HG03378 (cell line): ENCODE results near the gene ARL4A.

Experiments
- ATAC-seq: cut with Tn5 transposase; IDR thresholded peaks from one replicate; pipeline ENCODE4 v1.9.1; 2021; ENCODE audit warnings: mild to moderate bottlenecking, moderate library complexity; ENCODE audit not compliant: unreplicated experiment

The ARL4A gene

DNA sequence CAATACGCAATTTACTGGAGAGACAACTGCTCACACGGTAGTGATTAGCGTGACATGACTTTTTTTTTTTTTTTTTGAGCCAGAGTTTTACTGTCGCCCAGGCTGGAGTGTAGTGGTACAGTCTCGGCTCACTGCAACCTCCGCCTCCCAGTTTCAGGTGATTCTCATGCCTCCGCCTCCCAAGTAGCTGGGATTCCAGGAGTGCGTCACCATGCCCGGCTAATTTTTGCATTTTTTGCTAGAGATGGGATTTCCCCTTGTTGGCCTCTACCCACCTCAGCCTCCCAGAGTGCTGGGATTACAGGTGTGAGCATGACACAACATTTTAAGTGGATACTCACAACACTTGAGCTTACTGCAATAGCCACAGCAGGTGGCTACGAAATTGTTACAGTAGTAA lies 11.9 kb downstream of the ARL4A start:
- no peak for ATAC-seq

DNA sequence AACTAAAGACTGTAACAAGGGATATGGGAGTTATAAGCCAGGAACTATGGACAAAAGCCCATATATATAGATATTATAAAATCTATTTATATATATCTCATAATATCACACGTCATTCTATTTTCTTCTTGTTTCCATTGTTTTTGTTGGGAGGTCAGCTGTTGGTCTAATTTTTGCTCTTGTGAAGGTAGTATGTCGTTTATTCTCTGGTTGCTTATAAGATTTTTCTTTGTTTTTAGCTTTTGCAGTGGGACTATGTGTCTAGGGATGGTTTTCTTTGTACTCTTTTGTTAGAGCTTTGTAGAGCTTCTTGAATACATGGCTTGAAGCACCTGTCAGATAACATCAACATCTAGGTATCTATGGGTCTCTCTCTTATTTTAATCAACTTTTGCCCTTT lies 14.0 kb downstream of the ARL4A start:
- ATAC-seq, result no peak

DNA sequence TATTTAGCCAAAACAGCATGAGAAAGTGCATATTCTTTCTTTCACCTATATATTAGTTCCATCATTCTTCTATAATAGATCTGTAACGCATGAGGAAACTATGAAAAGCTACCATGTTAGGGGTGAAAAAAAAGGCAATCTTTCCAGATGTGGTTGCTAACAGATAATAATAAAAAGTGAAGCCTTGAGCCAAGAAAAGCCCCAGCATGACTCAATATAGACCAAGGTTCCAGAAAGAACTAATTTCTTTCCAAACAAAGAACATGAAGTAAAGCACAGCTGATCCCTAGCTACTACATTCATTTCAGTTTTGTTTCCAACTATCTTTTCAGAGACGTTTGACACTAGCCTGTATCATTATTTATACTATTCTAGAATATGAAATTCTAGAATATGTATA lies 16.4 kb downstream of the ARL4A start:
- ATAC-seq, result no peak

DNA sequence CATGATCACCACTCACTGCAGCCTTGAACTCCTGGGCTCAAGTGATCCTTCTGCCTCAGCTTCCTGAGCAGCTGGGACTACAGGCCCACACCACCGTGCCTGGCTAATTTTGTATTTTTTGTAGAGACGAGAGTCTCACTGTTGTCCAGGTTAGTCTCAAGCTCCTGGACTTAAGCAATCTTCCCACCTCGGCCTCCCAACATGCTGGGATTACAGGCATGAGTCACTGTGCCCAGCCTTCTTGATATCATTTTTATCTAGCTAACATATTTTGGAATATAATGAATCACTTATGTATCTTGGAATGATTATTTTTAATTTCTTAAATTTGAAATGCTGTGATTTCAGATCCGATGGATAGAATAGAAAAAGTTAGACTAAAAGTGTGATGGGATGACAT lies 18.4 kb downstream of the ARL4A start:
- no peak for ATAC-seq

DNA sequence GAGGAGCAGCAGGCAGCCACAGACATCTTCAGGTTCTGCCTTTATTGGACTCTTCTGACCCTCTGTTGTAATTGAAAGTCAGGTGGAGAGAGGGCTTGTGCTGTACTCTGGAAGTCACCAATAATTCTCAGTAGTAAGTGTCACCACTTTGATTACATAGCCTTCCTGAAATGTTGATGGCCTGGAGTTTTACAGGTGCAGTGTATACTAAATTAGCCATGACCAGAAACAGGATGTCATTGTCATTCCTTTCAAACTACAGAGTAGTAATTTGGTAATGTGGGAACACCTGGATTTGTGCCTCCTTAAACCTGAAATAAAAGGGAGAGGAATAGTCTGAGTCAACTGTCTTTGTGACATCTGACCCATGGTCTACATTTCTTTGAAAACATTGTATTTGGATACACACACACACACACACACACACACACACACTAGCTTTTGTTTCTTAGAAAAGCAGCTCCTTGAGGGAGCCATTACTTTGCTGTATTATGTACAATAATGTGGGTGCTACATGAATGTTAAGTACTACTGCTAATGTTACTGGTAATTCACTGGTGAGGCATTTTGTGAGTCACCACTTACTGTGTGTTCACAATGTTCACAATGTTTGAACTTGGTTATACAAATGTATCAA lies 19.6 kb downstream of the ARL4A start:
- ATAC-seq, result no peak

DNA sequence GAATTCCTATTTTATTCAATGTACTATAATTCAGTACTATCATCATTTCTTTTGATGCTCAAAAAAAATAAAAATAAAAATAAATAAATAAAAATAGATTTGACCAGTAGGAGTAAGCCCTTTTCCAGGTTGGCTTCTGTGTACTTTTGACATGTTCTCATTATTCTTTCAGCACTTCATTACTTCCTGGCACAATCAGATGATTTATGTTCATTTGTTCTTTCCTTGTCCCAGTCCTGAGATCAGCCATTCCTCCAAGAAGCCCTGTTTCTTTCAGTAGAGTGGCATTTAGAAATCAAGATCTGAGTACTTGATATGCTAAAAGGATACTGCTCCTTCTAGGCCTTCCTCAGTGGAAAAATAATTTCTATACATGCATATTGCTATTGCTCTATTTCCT lies 20.9 kb downstream of the ARL4A start:
- ATAC-seq, result no peak

DNA sequence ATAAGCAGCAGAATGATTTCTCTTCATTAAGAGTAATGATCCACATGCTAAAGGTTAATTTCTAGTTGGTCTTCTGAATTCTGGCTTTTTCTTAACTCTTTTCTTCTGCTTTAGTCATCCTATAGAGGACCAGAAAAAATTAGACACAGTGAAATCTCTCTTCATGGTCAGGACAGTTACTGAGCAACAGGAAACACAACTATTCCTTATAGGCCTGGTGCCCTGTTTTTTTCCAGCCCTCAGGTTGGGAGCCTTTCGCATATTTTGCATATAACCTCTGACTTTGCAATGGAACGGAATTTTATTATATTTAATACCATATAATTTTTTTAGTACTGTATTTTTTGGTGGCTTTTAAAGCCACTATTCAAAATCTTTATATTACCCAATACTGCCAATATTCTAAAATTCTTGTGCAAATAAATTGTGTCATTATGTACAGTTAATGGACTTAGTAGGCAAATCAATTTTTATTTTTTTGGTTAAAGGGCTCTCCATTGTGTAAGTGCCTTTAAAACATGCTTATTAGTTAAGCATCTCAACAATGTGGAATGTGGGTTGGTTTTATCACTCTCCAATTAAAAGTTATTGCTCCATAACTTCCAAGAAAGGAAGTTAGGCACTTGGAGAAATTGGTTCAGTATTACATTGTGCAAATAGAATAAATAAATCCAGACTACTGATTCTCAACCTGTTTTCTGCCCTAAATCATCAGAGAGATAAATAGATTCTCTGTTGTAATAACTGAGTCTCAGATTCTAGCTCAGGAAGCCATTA lies 22.5 kb downstream of the ARL4A start:
- no peak for ATAC-seq

DNA sequence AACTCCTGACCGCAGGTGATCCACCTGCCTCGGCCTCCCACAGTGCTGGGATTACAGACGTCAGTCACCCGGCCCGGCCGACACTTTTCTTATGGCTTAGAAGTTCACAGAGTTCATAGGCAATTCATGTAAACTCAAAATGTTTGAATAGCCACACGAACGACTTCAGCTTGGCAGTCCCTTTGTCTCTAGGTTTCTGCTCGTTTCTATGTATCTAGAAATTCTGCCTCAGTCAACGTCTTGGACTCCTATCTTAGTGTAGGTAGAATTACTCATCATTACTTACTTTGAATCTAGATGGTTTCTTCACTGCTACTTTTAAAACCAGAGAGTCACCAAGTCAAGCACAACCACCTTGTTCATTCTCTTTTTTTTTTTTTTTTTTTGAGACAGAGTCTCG lies 23.7 kb downstream of the ARL4A start:
- no peak for ATAC-seq

DNA sequence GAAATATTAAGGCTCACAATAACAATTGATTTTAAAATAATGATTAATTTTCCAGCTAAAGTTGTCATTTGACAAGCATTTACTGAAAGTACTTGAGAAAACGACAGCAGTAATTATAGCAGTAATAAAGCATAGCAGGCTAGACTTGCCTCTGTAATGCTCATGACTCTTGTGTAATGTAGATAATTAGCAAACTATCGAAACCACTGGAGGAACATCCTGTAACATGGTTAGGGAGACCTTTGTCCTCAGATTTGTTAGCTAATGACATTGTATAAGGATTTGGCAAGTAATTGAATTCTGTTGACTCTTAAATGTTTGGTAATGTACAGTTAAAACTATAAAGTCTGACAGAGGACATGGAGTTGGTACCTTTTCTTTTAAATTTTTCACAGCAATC lies 24.8 kb downstream of the ARL4A start:
- ATAC-seq, result no peak

DNA sequence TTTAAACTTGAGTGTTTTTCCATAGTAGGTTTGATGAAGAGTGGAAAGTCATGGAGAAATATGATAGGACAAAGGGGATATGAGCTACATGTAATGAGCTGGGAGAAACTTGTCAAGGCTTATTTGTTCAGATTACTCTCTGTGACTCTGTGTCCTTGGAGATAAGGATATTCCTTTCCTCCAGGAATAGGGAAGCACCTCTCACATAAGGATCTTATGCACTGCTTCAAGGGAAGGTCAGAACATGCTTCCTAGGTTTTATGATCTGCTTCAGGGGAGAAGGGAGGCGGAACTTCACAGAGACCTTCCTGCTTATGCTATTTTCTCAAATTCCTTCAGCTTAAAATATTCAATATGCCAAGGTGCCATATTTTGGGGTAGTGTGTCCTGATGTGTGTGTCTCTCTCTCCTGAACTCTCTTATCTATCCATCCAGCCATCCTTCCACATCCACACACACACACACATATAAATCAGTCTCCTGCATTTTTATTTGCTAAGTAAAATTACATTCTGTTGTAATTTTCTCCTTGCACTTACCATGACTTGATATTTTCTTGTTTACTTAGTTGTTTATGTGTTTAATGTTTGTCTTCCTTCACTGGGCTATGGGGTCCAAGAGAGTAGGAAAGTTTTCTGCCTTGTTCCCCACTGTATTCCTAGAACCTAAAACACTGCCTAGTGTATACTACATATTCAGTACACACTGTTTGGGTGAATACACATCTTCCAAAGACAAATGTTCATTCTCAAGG lies 26.4 kb downstream of the ARL4A start:
- no peak for ATAC-seq

DNA sequence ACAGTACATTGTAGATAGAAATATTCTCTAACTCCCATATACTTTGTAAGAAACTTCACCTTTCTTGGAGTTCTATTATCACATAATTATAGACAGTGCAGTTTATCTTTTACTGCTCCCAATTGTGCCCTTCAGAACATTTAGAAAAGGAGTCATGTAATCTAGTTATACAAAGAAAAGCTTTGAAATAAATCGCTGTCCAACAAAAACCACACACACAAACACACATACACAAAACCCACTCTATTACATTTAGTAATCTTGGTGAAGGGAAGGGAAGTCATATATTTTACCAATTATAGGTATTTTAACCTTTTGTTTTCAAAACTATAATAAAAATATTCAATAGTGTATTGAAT lies 26.9 kb downstream of the ARL4A start:
- ATAC-seq, result no peak

DNA sequence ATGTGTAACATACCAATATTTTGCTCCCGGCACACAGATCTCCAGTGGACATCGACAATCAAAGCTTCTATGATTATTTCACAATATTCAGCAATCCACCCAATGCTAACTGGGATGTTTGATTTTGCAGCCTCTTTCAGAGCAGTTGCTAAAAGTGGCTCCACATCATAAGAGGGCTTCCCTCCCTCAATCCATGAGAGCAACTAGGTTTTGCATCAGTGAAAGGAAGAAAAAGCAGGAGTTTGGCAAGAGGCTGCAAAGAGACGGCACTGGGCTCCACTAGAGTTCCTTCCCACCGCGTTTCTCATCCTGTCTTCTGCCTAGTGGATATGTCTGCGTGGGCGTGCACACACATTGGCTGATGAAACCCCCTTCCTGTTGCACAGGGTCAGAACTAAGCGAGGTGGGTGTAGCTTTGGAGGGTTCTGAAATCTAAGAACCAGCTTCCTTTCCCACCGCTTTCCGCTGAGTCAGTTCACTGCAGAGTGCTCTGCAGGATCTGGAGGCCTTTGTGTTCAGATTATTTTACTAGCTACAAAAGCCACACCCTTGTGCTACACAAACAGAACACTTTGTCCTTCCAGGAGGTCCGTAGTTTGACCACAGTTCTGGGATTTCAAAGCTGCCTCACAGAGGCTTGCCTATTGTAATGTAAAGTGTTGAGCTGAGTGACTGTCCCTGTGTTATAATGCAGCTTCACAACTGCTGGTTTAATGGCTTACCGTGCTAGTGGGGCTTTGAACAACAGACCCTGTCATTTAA lies 28.1 kb downstream of the ARL4A start:
- no peak for ATAC-seq

DNA sequence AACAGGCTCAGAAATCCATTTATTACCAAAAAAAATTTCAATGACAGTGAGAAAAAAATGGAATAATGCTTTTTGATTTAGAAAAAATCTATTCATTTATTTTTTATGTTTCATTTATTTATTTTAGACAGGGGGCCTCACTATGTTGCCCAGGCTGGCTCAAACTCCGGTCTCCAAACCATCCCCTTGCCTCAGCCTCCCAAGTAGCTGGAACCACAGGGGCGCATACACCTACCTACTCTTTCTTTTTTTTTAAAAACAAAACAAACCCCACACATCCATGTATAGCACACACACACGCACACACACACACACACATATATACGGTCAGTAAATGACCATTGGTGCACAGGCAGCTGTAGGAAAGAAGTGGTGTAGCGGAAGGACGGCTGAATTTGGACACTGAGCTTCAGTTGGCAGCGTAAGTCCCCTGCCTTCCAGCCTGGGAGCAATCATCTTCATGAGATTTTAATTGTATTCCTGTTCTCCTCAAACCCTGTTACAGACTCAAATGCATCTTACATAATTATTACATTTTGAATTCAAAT lies 28.8 kb downstream of the ARL4A start:
- no peak for ATAC-seq

DNA sequence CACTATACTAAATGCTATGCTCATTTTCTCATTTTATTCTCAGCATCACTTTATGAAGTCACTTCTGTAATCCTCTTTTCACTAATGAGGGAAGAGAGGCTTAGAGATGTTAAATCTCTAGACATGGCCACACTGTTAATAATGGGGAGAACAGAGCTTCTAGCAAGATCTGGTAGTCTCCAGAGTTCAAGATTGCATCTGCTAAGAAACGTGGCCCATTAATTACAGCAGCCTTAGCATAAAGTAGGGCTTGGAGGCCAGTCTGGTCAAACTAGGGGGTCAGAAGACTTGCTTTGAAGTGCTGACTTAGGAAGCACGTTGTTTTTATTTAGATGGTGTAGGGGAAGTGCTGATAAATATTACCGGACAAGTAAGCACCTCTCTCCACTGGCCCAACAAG lies 29.3 kb downstream of the ARL4A start:
- no peak for ATAC-seq

DNA sequence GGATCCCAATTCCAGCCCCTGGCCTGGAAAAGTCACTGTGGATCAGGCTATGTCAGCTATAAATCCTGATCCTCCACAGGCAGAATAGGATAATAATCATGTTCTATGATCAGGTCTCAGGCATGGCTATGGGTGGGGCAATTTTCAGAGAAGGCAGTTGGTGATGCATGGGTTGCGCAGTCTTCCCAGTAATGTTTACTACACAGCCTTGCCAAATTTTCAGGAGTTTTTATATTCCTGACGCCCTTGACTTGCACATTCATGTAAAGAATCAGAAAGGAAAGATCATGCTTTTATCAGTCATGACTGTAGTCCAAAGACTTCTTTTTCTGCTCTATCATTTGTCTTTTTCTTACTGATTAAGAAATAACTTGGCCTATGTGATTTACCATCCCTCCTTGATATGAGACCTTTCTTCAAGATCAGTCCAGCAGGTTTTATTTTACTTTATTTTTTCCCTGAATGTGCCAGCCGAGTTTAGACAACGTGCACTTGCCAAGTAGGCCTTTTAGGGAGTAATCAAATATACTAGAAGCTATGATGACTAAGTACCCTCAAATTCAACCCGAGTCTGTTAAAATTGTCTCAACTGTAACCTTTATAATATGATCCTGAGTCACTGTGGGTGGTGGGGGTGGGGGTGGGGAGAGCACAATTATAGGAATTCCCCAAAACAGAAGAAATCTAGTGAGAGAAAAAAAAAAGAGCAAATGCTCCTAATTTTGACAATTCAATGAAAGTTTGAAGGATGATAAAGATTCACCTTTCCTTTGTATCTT lies 31.9 kb downstream of the ARL4A start:
- no peak for ATAC-seq

DNA sequence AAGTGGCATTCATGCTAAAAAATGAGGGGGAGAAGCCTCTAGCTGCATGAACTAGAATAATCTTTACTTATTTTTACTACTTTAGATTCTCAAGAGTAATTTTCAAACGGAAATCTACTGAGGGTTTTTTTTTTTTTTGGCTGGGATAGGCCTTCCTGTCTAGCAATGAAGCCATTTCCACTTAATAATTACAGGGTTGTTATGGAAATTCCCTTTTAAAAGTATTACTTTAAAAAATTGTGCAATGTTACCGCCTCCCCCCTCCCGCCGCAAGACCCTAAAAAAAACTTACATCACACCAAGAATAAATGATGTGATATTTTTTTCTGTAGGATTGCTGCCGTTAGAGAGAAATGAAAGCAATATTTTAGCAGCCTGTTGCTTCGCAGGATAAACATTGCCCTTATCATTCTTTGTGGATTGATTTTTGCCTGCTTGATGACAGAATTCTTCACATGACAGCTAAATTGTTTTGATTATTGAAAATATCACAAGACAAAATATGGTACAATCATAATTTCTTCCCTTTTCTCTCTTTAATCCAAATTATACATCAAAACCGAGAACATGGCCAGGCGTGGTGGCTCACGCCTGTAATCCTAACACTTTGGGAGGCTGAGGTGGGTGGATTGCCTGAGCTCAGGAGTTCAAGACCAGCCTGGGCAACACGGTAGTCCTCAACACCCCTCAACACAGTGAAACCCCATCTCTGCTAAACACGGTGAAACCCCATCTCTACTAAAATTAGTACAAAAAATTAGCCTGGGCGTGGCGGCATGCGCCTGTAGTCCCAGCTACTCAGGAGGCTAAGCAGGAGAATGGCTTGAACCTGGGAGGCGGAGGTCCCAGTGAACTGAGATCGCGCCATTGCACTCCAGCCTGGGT lies 32.8 kb downstream of the ARL4A start:
- ATAC-seq, result no peak

DNA sequence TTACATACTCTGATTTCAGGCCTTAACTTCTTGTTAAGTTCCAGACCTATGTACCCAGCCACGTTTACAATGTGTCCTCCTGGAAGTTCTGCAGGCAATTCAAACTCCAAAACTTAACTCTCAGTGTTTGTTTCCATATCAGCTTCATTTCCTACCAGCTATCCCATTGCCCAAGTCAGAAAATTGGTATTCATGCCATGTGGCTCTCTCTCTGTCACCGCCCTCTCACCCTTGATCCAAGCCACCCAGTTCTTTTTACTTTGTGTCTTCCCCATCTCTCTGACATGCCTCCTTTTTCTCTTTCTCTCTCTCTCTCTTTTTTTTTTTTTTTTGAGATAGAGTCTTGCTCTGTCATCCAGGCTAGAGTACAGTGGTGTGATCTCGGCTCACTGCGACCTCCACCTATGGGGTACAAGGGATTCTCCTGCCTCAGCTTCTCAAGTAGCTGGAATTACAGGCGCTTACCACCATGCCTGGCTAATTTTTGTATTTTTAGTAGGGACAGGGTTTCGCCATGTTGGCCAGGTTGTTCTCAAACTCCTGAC lies 33.9 kb downstream of the ARL4A start:
- no peak for ATAC-seq

DNA sequence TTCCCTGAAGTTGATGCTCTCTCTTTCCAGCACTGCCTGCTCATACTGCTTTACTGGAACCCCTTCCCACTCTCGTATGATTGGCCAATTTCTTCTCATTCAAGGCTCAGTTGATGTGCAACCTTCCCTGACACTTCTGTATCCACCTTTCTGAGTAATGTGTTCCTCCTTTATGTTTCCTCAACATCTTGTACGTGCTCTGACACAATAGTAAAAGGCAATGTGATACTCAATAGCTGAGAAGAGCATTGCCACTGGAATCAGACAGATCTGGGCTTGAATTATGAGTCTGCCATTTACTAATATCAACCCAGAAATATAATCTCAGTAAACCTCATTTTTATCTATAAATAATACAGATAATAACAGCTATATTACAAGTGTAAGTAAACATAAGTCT lies 34.7 kb downstream of the ARL4A start:
- ATAC-seq, result no peak
